ENCODE data around the gene RCN1.
"Not testable (repeated sequence)": the region's sequence is repeated elsewhere in the genome, so short reads cannot be mapped to it uniquely, and the experiment has no call there.

RCN1 gene

DNA sequence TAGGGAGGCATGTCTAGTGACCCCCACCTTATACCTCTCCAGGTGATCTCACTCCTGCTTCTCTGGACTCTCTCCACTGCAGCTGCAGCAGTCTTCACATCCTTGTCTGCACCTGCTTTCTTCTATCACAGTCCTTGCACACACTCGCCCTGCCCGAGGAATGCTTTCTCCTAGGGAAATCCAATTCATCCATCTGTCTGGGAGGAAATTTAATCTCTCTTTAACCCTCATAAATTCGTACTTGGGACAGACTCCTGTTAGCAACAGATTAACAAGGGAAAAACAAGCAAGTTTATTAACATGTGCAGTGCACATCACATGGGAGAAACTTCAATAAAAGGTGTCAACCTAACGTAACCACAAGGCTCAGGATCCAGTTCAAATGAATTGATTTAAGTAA, 11.3 kb upstream of the RCN1 start:
- DNase-seq (ENCODE audit: low read depth), result no peak

DNA sequence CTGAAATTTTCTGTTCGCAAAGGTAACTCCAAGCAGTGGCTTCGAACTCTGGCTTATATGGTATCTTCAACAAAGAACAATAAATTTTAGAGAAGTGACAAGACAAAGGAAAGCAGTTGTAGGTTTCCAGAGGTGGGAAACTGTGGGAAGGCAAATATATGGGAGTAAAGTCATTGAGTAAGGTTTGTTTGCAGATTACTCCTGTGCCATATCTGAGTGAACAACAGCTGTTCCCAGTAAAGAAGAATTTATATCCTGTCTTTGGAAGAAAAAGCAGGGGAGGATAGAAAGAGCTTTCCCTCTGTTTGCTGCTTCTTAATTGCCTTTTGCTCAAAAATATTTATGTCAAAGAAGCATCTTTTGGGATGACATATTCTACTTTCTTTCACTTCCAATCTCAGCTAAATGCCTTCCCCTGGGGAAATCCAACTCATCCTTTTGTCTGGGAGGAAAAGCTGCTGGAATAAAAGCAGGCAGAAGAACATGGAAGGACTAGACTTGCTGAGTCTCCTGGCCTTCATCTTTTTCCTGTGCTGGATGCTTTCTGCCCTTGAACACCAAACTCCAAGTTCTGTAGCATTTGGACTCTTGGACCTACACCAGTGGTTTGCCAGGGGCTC, 10.4 kb upstream of the RCN1 start:
- no peak for DNase-seq (ENCODE audit: low read depth)

DNA sequence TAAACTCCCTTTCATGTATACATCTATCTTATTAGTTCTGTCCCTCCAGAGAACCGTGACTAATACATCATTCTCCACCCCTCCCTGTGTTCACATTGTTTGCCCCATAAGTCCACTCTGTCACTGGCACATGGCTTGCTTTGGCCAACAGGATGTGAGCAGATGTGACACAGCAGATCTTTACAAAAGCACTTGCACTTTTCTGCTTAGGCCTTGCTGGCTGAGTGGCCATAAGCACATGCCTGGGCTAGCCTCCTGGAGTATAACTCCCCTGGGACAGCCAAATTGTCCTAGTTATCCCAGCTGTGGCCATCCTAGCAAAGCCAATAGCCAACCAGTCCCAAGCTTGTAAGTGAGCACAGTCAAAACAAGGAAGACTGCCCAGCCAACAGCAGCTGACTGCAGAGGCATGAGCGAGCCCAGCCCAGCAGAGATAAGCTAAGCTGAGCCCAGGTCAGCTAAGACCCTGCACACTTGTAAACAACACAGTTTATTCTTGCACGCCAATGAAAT, 9.7 kb upstream of the RCN1 start:
- no peak for DNase-seq (ENCODE audit: low read depth)

DNA sequence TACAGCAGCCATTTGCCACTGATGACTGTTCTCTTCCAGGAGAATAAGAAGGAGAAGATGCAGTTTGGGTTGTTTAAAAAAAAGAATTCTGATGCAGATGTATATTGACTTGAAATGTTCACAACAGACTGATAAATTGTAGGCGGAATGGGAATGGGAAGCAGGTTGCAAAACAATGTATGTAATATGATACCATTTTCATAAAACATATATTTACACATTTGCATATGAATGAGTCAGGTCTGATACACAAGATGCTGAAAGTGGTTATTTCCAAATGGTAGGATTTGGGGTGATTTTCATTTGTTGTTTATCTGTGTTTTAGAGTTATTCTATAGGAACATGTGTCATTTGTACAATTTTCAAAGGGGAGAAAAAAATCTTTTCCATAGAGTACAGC, 9.0 kb upstream of the RCN1 start:
- no peak for DNase-seq (ENCODE audit: low read depth)

DNA sequence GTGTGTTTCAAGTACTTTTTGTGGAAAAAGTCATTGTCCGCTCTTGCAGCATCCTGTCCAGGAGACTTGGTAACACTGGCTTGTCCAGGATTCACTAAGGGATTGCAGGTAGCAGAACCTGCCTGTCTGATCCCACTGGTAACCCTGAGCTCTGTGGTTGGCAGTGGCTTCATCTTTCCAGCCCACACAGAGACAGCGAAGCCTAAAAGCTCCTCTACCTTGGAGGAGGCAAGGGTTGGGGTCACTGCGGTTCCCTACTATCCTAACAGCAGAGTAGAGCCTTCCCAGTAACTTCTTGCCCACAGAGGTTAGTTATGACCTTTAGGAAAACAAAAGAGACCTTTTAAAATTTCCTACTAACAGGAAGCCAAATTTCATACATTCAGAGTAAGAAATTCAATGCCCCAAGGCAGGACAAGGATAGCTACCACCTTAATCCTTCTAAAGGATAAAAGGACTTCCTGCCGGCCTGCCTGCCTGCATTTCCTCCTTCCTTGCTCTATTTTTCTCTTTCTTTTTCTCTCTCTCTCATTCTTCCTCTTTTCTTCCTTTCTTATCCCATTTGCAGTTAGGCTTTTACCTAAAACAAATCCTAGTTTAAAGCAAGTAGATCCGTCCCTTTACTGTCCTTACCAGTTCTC, 8.4 kb upstream of the RCN1 start:
- DNase-seq (ENCODE audit: low read depth), result no peak

DNA sequence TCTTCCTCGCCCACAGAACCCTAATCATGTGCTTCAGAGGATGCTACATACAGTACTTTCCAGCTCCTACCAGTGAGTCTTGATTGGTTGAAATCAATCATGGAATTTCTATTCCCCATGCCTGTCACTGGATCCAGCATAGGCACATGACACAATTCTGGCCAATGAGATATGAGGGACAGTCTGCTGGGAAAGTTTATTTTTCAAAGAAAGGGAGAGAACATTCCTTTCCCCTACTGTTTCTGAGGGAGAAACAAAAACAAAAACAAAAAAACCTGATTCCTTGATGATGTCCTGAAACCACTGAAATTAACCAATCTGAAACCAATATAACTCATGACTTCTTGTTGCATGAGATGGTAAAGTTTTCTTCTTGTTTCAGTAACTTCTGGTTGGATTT, 3.3 kb upstream of the RCN1 start:
- DNase-seq (ENCODE audit: low read depth), result no peak

DNA sequence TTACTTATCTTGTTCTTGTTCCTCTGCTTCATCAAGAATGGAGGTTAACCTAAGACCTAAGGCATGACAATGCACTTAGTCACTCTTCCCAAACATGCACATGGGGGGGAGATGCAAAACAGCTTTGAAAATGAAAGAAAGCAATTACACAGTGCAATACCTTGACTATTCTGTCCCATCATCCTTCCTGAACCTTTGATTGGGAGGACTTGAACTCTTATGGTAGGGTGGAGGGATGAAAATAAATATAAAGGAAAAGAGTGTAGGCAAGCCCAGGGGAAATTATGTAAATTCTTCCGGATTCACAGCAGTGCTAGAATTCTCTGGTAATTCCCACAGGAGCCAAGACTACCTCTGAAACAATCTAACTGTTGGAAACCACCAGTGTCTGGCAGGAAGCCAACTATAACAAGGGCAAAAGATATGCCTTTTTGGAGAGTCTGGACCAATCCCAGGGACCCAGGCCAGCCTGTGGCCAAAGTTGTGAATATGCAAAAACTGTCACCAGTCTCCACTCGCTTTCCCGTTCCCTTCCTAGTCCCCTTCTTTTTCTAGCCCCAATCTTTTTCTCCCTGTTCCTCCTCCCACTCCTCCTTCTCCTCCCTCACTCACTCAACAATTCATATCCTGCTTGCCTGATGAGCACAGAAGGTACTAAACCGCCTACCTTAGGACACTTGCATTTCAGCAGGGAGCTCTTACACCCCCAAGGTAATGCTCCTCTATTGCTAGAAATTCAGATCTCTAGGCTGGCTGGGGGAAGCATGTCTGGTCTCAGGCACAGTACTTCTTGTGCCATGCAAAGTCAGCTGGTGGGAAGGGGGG, 2.5 kb upstream of the RCN1 start:
- no peak for DNase-seq (ENCODE audit: low read depth)

DNA sequence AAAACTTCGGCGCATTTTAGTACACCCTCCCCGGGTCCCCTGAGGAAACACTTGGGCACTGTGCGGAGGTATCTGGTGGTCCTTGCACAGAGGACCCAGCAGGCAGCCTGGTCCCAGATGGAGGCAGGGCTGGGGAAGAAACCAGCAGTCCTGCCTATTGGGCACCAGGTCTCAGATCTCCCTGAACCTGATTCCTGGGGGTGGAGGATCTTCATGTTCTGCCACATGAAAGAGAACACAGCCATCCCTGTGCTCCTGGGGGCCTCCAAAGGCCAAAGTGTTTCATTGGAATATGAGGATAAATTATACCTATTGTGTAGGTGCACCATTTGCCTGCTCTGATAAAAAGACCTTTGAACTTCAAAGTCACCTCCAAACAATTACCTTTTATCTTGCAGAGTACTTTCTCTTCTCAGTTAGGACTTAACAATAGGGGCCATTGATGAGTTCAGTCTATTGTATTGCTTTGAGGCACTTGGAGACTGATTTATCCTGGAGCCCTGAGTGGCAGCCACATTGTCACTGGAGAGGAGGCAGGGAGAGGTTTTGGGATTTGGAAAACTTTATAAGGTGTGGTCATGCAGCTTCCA, 1.8 kb downstream of the RCN1 start:
- no peak for DNase-seq (ENCODE audit: low read depth)

DNA sequence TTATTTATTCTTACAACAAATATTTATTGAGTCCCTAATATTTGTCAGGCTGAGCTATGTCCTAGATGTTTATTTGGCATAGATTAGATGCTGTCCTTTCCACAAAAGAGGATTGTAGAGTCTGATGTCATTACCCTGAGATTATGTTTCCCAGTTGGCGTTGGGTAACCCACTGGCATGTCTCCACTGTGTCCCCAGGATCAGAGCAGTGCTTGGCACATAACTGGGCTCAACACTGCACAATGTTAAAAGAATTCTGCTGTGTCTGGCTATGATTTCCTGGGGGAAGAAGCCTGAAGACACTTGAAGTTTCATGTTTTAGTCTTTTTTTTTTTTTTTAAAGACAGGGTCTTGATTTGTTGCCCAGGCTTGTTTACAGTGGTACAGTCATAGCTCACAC, 4.0 kb downstream of the RCN1 start:
- no peak for DNase-seq (ENCODE audit: low read depth)

DNA sequence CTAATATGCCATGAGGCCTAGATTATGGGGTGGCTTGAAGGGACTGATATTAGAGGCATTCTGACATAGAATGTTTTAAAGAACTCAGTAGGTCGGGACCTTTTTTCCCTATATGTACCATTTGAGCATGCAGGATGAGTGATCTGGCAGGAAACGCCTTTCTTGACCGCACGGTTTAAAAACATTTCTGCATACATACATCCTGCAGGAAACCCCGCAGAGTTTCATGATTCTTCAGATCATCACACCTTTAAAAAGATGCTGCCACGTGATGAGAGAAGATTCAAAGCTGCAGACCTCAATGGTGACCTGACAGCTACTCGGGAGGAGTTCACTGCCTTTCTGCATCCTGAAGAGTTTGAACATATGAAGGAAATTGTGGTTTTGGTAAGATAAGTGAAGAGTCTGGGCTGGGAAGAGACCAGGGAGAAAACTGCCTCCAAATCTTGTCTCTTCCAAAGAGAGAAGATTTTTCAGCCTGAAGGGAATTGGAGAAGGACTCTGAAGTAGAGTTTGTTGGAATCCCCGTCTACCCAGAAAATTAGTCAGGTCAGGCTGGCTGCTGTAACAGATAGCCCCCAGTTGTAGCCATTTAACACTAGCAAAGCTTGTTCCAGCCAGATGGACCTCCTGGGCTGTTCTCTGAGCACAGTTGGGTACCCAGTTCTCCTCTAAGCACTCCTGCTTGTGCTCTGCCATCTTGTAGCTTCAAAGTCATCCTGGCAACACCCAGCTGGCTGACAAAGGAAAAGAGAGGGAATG, 7.4 kb downstream of the RCN1 start:
- DNase-seq (ENCODE audit: low read depth), result no peak

DNA sequence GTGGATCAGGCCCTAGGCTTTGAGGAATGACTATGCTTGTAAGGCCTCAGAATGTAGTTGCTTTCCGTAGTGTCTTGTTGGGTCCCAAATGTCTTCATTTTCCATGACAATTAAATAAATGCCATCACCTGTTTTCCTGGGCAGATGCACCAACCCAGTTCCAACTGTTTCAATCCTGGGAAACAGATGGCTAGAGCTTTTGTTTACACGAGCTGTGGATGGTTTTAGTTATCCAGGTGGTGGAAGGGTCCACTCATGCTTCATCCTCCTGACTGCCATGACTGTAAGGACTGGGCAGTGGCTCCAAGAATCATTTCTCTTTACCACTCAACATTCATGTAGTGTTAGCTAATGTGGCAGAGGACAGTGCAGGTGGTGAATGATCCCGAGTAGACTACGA, 8.6 kb downstream of the RCN1 start:
- DNase-seq (ENCODE audit: low read depth), result no peak

DNA sequence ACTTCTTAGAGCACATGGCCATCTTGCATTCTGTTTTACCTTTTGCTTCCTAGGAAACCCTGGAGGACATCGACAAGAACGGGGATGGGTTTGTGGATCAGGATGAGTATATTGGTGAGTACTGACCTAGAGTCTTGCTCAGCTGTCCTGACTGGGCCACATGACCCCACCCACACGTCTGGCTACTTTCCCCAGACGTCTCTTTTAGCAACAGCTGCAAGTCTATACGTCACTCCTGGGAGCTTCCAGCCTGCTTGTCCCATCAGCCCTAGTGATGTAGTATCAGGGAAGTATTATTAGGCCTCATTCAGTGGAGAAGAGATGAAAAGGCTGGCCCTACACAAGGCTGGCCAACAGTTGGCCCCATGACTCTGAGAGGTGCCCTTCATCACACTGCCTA, 9.6 kb downstream of the RCN1 start:
- no peak for DNase-seq (ENCODE audit: low read depth)

DNA sequence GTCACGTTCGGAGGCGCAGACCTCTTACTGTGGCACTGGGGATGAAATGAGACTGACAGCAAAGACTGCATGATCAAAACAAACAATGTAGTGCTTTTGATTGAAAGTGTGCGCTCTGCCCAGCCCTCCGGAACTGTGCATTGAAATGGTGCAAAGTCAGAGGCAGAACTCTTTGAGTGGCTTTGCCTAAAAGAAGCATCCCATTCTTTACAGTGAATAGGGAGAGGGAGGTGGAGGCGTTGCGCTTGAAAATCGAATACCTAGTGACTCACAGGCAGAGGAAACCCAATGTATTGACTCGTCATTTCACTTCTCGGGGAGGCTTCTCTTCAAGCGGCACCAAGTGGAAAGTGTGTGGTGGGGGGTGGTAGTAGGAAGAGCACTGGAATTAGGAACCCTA, 10.9 kb downstream of the RCN1 start:
- no peak for DNase-seq (ENCODE audit: low read depth)

DNA sequence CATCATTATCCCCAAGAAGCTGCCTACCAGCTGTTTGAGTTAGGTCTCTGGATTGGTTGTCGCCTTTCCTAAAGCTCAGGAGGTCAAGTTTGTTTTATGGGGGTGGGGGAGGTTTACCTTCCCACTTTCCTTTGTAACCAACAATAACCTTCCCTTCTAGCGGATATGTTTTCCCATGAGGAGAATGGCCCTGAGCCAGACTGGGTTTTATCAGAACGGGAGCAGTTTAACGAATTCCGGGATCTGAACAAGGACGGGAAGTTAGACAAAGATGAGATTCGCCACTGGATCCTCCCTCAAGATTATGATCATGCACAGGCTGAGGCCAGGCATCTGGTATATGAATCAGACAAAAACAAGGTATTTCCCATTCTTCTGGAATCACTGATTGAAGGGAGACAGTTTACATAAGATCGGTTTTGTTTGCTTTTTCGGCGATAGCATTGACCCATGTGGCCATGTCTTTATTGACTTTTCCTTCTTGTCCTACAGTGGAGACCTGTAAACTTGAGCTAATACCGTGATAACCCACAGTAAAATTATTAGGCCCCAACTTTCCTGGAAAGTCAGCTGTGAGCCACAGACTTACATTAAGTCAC, 12.3 kb downstream of the RCN1 start:
- not testable (repeated sequence) for DNase-seq (ENCODE audit: low read depth)

DNA sequence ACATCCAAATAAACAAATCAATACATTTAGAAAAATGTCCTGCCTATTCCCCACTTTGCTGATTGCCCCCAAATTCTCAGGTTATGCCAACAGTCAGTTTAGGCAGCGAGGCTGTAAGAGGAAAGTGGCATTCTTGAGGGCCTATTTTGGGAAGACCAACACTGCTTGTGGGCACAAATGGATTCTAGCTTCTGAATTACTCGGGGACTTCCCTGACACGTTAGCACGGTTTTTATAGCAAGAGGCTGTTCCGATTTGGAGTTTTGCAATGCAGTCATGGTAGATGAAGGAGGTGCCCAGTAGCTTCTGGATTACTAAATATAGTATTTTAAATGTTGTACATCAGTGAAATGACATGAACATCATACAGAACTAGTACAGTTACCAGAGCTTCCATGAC, 13.1 kb downstream of the RCN1 start:
- no peak for DNase-seq (ENCODE audit: low read depth)

DNA sequence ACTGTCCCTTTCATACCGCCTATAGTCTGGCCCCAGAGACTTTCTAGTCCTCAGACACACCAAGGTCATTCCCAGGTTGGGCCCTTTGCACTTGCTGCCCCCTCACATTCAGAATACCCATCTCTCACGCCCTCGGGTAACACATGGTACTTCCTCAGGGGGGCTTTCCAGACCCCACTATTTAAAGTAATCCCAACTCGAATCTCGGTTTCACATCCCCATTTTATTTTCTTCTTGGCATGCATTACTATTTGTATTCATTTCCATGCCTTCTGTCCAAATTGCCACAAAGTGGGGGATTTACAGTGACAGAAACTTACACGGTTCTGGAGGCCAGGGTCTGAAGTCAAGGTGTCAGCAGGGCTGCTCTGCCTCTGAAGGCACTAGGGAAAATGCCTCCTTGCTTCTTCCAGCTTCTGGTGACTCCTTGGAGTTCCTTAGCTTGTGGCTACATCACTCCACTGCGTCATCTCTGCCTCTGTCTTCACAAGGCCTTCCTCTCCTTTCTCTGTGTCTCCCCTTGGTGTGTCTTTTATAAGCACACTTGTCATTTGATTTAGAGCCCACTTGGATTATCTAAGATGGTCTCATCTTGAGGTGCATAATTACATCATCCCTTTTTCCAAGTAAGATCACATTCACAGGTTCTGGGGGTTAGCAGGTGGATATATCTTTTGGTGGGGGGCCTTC, 15.1 kb downstream of the RCN1 start:
- no peak for DNase-seq (ENCODE audit: low read depth)

DNA sequence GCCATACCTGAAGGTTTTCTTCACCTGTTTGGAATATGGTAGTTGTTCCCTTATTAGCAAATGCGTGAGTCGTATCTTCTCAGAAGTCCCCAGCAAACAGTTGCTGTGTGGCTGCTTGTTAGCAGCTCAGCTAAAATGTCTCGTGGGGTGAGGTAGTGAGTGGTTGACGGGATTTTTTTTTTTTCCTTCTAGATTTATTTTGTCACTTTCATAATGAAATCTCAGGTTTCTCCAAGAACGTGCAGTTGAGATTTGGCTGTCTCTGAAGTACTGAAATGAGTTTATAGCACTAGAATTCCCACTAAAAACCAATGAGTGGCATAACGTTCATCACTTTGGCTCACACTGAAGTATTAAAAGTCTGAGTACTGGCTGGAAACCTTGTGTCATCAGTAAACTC, 16.8 kb downstream of the RCN1 start:
- no peak for DNase-seq (ENCODE audit: low read depth)

DNA sequence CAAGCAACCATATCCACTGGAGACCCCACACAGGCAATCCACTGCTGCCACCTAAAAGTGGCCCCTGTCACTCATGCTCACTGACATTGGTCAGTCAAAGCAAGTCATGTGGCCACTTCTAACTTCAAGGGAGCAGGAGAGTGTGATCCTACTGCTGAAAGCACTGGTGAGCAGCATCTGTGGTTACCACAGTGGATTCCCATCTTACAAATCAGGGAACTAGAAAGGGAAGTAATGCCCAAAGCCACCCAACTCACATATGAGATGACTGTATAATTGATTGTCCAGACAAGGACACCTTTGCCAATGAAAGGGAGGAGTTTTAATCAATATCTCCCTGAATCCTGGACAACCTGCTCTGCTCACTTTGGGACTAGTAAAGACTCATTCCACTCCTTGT, 17.7 kb downstream of the RCN1 start:
- no peak for DNase-seq (ENCODE audit: low read depth)

DNA sequence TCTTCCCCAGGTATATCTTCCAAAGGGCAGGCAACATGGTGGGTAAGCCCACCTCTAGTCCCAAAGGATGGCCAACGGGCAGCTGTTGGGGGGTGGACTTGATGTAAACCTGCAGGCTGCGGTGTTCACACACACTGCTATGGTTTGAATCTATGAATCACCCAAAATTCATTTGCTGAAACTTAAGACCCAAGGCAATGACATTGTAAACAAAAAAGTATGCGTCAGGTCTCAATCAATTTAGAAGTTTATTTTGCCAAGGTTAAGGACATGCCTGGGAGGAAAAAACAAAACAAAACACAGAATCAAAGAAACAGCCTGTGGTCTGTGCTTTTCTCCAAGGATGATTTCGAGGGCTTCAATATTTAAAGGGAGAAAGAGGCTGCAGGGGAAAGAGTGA, 18.3 kb downstream of the RCN1 start:
- DNase-seq (ENCODE audit: low read depth), result no peak

DNA sequence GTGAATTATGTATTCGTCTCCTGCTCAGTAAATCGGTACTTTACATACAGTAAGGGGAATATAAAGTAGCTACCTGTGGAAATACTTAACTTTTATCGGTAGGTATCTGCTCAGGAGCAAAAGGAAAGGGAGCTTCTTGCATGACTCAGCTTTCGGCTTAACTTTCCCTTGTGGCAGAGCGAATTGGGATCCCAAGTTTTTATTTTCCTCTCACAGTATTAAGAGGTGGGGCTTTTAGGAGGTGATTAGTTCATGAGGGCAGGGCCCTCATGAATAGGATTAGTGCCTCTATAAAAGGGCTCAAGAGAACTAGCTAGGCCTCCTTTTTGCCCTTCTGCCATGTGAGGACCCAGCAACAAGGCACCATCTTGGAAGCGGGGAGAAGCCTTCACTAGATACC, 18.7 kb downstream of the RCN1 start:
- no peak for DNase-seq (ENCODE audit: low read depth)

DNA sequence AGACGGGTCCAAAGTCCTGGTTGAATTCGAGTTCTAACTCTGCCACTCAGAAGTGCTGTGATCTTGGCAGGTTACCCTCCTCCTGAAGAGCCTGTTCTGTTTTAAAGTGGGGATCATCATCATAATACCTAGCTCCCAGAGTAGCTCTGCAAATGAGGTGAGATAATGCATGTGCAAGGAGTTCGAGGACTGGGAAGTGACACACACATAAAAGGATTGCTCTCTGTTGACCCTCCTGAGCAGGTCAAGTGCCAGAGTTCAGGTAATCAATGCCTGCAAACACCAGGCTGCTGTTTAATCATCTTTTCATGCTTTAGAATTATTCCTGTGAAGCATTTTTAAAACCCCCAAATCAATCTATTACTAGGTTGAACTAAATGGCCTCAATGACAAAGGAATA, 19.9 kb downstream of the RCN1 start:
- DNase-seq (ENCODE audit: low read depth), result no peak

All from activated T-cell treated with anti-CD3 and anti-CD28 coated beads for 48 hours (primary cell).